Gastrocnemius medialis (tissue), 4 donors: ENCODE data around the gene COL19A1. TPM values are rescaled to one million over a fixed set of nuclear protein-coding genes. Genes with fewer than 3 reads are reported as not detected.

Source experiments
- ATAC-seq, 2 donors: fragments of 150-250 bp; one replicate each; pipeline ENCODE4 v1.9.1; 2016
- DNase-seq, 2 donors: peaks; one replicate each; pipeline ENCODE4 v3.0.0-alpha.2; 2019
- H3K27ac ChIP-seq, 4 donors: fragments of 200-600 bp; sonication (generic); 1 replicate in 1 of 4; 2 replicates in 3 of 4; pipeline ENCODE4 v1.5.1; 2016 to 2018; ENCODE audit warnings: mild to moderate bottlenecking in 2 of 4, moderate library complexity in 1 of 4
- H3K27me3 ChIP-seq, 3 donors: fragments of 200-600 bp; sonication (generic) in 2 of 3; 1 replicate in 1 of 3; 2 replicates in 2 of 3; pipeline versions ENCODE4 v1.5.1 to v1.6.0; 2016 to 2019; ENCODE audit warnings: mild to moderate bottlenecking in 1 of 3, moderate library complexity in 1 of 3
- H3K36me3 ChIP-seq, 2 donors: fragments of 200-600 bp; sonication (generic) in 1 of 2; one replicate each; pipeline ENCODE4 v1.5.1; 2017 to 2018
- H3K4me1 ChIP-seq, 2 donors: fragments of 200-600 bp; sonication (generic) in 1 of 2; one replicate each; pipeline ENCODE4 v1.5.1; 2016 to 2017; ENCODE audit warnings: mild to moderate bottlenecking in 2 of 2
- H3K4me3 ChIP-seq, 4 donors: fragments of 200-600 bp; sonication (generic) in 3 of 4; 1 replicate in 1 of 4; 2 replicates in 3 of 4; pipeline ENCODE4 v1.5.1; 2016 to 2019; ENCODE audit warnings: mild to moderate bottlenecking in 2 of 4
- H3K9me3 ChIP-seq, 3 donors: fragments of 200-600 bp; sonication (generic) in 2 of 3; 1 replicate in 1 of 3; 2 replicates in 2 of 3; pipeline ENCODE4 v1.5.1; 2016 to 2019
- CTCF ChIP-seq, 5 experiments: fragments of 450-650 bp in 3 of 5; fragments of 200-600 bp in 2 of 5; sonication (generic) in 2 of 5; IDR thresholded peaks in 4 of 5; conservative IDR thresholded peaks in 1 of 5; 1 replicate in 4 of 5; 2 replicates in 1 of 5; pipeline ENCODE4 v1.5.1; 2016 to 2019; ENCODE audit warnings: antibody characterized with exemption in 5 of 5, mild to moderate bottlenecking in 3 of 5, moderate library complexity in 3 of 5
- POLR2A ChIP-seq, 2 donors: fragments of 450-650 bp; IDR thresholded peaks; one replicate each; pipeline ENCODE4 v1.6.1; 2017; ENCODE audit warnings: antibody characterized with exemption in 2 of 2, mild to moderate bottlenecking in 2 of 2, moderate library complexity in 2 of 2
- in situ Hi-C, 4 donors: fragments of 200-750 bp; cut with MboI; loops; one replicate each; pipeline versions ENCODE4 v1.15.0 to v1.8.0; 2017; ENCODE audit warnings: low sequenced_read_pairs in 4 of 4
- intact Hi-C: fragments of 100-400 bp; cut with DNase I; formaldehyde crosslinking; loops from one replicate; pipeline ENCODE4 v1.15.1; 2023; ENCODE audit warnings: low total_unique reads
- total RNA-seq, 4 donors: library from RNA; depleted of rRNA; stranded (reverse); fragments of >200 nt; gene quantifications; one replicate each; pipeline versions ENCODE4 v1.1.0 to v1.2.3, GENCODE V29; 2016

Gene COL19A1
- total RNA-seq, 4 donors from 2014 or later, result 0.05 to 0.65 (median 0.14) TPM

DNA sequence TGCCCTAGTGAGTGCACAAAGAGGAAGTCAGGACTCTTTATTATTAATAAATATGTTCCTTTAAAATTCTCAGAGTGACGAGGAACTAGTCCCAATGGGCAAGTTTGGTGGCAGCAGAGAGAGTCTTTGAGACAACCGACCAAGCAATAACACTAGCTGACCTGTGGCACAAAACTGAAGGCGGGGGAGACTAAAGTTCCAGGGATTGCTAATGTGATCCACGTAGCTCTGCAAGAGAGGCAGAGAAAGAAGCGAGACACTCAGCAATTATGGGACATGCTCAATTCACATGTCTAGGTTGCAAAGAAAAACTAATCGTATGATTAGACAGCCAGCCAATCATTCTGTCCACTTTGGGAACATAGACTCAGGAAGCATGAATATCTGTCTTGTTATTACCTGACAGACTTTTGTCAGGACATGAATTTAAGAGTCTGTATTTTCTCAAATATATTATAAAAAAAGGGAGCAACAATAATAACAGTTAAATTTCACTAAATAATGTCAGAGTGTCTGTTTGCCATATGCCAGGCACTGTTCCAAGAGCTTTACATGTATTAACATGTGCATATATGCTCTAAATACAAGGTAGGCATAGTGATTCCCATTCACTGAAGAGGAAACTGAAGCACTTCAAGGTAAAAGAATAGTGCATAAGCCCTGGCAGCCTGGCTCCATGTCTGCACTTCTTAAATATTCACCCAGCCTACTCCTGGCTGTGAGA, 355.5 kb downstream of the COL19A1 start:
- TF ChIP-seq POLR2A (IDR thresholded peaks at IDR 0.05) (no peak), CTCF (IDR thresholded peaks at IDR 0.05 in 4 of 5, conservative IDR thresholded peaks at IDR 0.05 in 1 of 5) (no peak)

DNA sequence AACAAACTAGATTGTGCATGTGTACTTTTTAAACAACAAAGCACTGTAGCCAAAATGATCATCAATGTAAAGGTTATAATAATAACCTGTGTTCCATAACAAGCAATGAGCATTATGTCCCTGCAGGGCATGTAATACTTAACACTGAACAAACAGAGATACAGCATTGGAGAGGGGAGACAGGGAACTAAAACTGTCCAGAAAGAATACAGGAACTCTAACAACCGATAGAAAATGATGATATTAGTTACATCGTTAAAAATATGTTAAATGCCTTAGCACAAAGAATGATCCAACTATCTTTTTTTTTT, 356.0 kb downstream of the COL19A1 start:
- Histone ChIP-seq H3K36me3 (no peaks in the 10 kb centered on the region), H3K27me3 (no peaks in the 10 kb centered on the region), H3K4me3 (no peak overlapping the region), H3K9me3 (no peaks in the 10 kb centered on the region), H3K27ac (no peak overlapping the region), H3K4me1 (no peaks in the 10 kb centered on the region)
- in situ Hi-C loops (no loop called here), intact Hi-C loops (loop anchor here (5.0 kb wide), 1 partner anchor 790 kb away; no protein-coding TSS in a partner anchor)
- no peak for TF ChIP-seq POLR2A (IDR thresholded peaks at IDR 0.05)
- no peak for TF ChIP-seq CTCF (IDR thresholded peaks at IDR 0.05 in 4 of 5, conservative IDR thresholded peaks at IDR 0.05 in 1 of 5)
- DNase-seq (no peak), ATAC-seq (no peak)

More for the DNA sequence above, 355.5 kb downstream of the COL19A1 start:
- Histone ChIP-seq H3K36me3 (no peaks in the 10 kb centered on the region), H3K4me1 (no peaks in the 10 kb centered on the region), H3K4me3 (no peak overlapping the region), H3K27ac (no peak overlapping the region), H3K9me3 (no peaks in the 10 kb centered on the region), H3K27me3 (no peaks in the 10 kb centered on the region)
- ATAC-seq (no peak), DNase-seq (no peak)
- in situ Hi-C loops, result no loop called here
- intact Hi-C loops, result loop anchor here (1.0 to 5.0 kb wide), 2 partner anchors 147 to 790 kb away; no protein-coding TSS in a partner anchor

GRCh38 chr6:70225055-70225454, 358.7 kb downstream of the COL19A1 start:
- intact Hi-C loops, result no loop called here
- no peaks in the 10 kb centered on the region for H3K36me3 ChIP-seq
- ATAC-seq, result peak in 1 of 2 donors; percentile 42

GRCh38 chr6:70231311-70231710, 365.0 kb downstream of the COL19A1 start:
- no peaks in the 10 kb centered on the region for H3K4me1 ChIP-seq
- no peaks in the 10 kb centered on the region for H3K27me3 ChIP-seq
- no peak for DNase-seq
- no peak for ATAC-seq
- no peak overlapping the region for H3K27ac ChIP-seq
- no peaks in the 10 kb centered on the region for H3K36me3 ChIP-seq
- in situ Hi-C loops (no loop called here), intact Hi-C loops (no loop called here)
- H3K4me3 ChIP-seq, result no peak overlapping the region
- H3K9me3 ChIP-seq, result no peaks in the 10 kb centered on the region
- TF ChIP-seq CTCF (IDR thresholded peaks at IDR 0.05 in 4 of 5, conservative IDR thresholded peaks at IDR 0.05 in 1 of 5), result no peak
- no peak for TF ChIP-seq POLR2A (IDR thresholded peaks at IDR 0.05)

More at GRCh38 chr6:70225055-70225454, 358.7 kb downstream of the COL19A1 start:
- no peak overlapping the region for H3K4me3 ChIP-seq
- no peaks in the 10 kb centered on the region for H3K27me3 ChIP-seq
- TF ChIP-seq CTCF (IDR thresholded peaks at IDR 0.05 in 4 of 5, conservative IDR thresholded peaks at IDR 0.05 in 1 of 5) (no peak), POLR2A (IDR thresholded peaks at IDR 0.05) (no peak)
- H3K9me3 ChIP-seq, result no peaks in the 10 kb centered on the region
- no peak overlapping the region for H3K27ac ChIP-seq
- no peak for DNase-seq
- in situ Hi-C loops, result no loop called here
- no peaks in the 10 kb centered on the region for H3K4me1 ChIP-seq
